GM18499 (cell line): ENCODE measurements around the gene TNFRSF19.

Source experiments
- ATAC-seq: cut with Tn5 transposase; IDR thresholded peaks from one replicate; pipeline ENCODE4 v1.9.1; 2021; ENCODE audit warnings: moderate number of reproducible peaks; ENCODE audit not compliant: insufficient read depth, unreplicated experiment

TNFRSF19 gene

GRCh38 chr13:23703246-23703860, 133.1 kb downstream of the TNFRSF19 start:
- ATAC-seq = no peak

DNA sequence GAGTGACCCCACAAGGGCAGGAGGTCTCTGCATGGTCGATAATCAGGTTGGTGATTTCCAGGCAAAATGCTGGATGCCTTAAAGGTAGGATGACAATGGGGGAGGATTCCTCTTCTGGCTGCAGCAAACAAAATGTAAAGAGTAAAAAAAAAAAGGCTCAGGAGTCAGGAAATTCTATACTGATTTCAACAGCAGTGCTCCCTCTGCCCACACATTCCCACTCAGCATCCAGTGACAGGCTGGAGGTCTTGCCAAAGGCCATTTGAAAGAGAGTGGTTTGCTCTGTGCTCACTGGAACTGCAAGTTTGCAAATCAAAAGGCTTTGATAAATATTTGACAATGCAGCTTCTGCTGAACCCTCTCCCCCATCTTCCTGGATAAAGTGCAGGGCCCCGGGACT, 135.4 kb downstream of the TNFRSF19 start:
- ATAC-seq = no peak

GRCh38 chr13:23707674-23708073, 137.5 kb downstream of the TNFRSF19 start:
- ATAC-seq = no peak

- no peak for ATAC-seq
Observed at GRCh38 chr13:23709536-23709935, 139.3 kb downstream of the TNFRSF19 start.

GRCh38 chr13:23710366-23710765, 140.2 kb downstream of the TNFRSF19 start:
- ATAC-seq = no peak

DNA sequence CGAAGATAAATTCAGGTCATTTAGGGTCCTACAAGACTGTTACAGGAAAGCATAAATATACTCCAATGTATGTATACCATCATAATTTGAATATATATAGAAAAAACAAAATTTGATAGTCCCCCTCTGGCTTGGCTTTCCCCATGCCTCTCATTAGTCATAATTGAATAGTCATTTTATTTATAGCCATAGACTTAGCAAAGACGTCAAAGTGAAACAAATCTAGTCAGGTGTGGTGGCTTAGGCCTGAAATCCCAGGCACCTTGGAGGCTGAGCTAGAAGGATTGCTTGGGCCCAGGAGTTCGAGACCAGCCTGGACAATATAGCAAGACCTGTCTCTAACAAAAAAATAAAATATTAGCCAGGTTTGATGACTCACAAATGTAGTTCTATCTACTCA, 141.1 kb downstream of the TNFRSF19 start:
- ATAC-seq = no peak

DNA sequence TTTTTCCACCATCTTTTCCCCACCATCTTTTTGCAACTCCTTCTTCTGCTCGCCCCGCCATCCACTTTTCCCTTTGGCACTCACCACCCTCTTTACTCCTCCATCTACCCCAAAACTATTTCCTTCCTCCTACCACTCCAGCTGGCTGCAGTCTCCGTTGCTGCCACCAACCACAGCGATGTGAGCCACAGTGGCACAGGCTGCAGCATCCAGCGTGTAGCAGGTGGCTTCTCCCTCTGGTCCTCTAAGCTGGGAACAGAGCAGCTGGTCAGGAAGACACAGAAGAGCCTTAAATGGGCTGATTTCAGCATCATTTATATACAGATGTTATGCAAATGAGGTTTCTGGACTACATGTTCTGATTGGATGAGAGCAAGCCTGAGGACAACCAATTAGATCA, 144.5 kb downstream of the TNFRSF19 start:
- ATAC-seq = no peak

DNA sequence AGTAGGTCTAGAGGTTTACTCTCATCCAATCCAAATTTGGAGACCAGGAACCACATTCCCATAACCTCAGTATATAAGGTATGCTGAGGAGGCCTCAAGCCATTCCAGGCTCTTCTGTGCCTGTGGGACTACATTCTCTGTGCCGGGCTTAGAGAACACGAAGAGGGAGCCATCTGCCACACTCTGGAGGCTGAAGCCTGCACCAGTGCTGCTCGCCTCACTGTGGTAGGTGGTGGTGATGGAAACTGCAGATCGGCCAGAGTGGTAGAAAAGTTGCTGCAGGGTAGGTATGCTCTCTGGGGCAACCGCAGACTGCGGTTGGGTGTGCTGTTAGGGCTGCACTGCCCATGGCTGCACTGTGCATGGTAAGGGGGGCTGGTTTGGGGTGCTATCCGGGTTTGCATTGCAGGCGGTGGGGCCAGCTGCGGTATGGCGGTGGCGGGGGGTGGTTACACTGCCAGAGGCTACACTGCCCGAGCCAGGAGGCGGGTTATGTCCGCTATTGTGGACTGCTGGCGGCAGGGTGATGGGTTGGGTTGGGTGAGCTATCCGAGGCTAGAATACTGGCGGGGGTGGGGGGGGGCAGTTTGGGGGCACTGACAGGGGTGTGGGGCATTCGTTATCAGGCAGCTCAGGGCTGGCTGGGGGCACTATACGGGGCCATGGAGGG, 145.0 kb downstream of the TNFRSF19 start:
- no peak for ATAC-seq

DNA sequence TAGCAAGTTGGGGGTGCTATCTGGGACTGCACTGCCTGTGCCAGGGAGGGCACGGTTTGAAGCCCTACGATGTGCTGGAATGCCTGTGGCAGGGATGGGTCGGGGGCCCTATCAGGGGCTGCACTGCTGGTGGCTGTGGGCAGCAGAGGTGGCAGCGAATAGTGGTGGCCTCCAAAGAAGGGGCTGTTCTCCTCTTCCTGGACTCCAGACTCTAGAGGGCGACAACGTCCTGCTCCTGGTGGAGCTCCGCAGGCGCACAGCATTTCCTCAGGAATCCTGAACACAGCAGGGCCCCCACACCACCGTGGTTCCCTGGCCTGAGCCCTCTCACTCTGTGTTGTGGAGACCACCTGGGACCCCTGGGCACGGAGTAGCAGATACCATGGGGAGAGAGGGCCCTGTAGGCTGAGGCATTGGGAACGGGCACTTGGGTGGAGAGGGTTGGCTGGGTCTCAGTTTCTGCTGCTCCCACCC, 145.6 kb downstream of the TNFRSF19 start:
- ATAC-seq = no peak

GRCh38 chr13:23716401-23716800, 146.2 kb downstream of the TNFRSF19 start:
- no peak for ATAC-seq

- no peak for ATAC-seq
Observed at GRCh38 chr13:23718996-23719395, 148.8 kb downstream of the TNFRSF19 start.

DNA sequence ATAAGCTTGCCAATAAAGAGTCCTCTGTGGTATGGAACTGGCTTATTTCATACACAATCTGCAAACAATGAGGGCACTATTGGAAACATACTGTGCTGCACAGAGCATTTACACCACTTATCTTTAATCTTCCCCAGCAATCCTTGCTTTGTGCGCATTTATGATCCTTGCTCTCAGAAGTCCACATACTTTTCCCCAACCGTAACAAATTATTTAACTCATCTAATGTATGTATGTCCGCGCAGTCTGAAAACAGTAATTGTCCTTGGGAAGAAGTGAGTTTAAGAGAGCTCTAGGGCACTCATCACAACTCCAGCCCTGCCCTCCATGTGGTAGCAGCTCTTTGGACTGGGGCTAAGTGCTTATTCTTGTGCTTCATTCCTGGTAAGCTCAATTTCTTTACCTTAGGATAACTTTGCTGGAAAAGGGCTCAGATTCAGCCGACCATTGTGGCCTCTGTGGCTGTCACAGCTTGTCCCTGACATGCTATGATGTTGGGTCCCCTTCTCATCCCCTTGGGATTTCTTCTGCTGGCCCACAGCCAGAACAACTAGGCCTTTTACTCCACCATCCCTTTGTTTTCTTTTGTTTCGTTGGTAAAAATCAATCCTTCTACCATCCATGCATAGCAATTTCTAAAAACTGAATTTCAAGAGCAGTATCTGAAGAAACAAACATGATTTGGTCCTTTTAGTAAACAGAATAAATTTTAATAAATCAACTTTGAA, 152.7 kb downstream of the TNFRSF19 start:
- no peak for ATAC-seq

GRCh38 chr13:23723471-23723870, 153.3 kb downstream of the TNFRSF19 start:
- no peak for ATAC-seq

- no peak for ATAC-seq
Observed at GRCh38 chr13:23724196-23724970, 154.2 kb downstream of the TNFRSF19 start.
